Fibroblast of skin of left biceps (primary cell): Measurements from ENCODE around the gene APH1B.
"Not testable (repeated sequence)": the region's sequence is repeated elsewhere in the genome, so short reads cannot be mapped to it uniquely, and the experiment has no call there.

Experiments
- DNase-seq, 2 experiments: peaks; one replicate each; pipeline ENCODE4 v3.0.0-alpha.2; 2013; ENCODE audit warnings: low read depth in 2 of 2

The APH1B gene

GRCh38 chr15:63296195-63296594 is 18.8 kb downstream of the APH1B start:
- no peak for DNase-seq

- no peak for DNase-seq
Observed at GRCh38 chr15:63299943-63300575, 22.7 kb downstream of the APH1B start.

GRCh38 chr15:63301088-63301487 is 23.7 kb downstream of the APH1B start:
- DNase-seq, result no peak

GRCh38 chr15:63305260-63305659 is 27.9 kb downstream of the APH1B start:
- DNase-seq, result no peak

- DNase-seq, result no peak
Observed at GRCh38 chr15:63306492-63307073, 29.2 kb downstream of the APH1B start.

GRCh38 chr15:63308491-63308890 is 31.1 kb downstream of the APH1B start:
- no peak for DNase-seq

- no peak for DNase-seq
Observed at GRCh38 chr15:63308947-63309346, 31.5 kb downstream of the APH1B start.

- DNase-seq, result no peak
Observed at GRCh38 chr15:63310646-63311045, 33.2 kb downstream of the APH1B start.

- DNase-seq, result no peak
Observed at GRCh38 chr15:63312286-63312685, 34.9 kb downstream of the APH1B start.

GRCh38 chr15:63313825-63314224 is 36.4 kb downstream of the APH1B start:
- DNase-seq, result no peak

- no peak for DNase-seq
Observed at GRCh38 chr15:63314409-63314808, 37.0 kb downstream of the APH1B start.

- DNase-seq, result no peak
Observed at GRCh38 chr15:63318344-63318743, 40.9 kb downstream of the APH1B start.

GRCh38 chr15:63319065-63319464 is 41.7 kb downstream of the APH1B start:
- DNase-seq, result no peak

GRCh38 chr15:63320446-63320845 is 43.0 kb downstream of the APH1B start:
- not testable (repeated sequence) for DNase-seq

GRCh38 chr15:63320981-63321380 is 43.6 kb downstream of the APH1B start:
- not testable (repeated sequence) for DNase-seq

GRCh38 chr15:63321462-63321861 is 44.1 kb downstream of the APH1B start:
- no peak for DNase-seq

- DNase-seq, result no peak
Observed at GRCh38 chr15:63322541-63322940, 45.1 kb downstream of the APH1B start.

- no peak for DNase-seq
Observed at GRCh38 chr15:63323798-63324563, 46.6 kb downstream of the APH1B start.

- no peak for DNase-seq
Observed at GRCh38 chr15:63324770-63325169, 47.4 kb downstream of the APH1B start.

GRCh38 chr15:63327648-63328421 is 50.4 kb downstream of the APH1B start:
- no peak for DNase-seq

GRCh38 chr15:63329567-63330350 is 52.4 kb downstream of the APH1B start:
- DNase-seq, result no peak
